GM21737 (cell line): Measurements from ENCODE around the gene EFCAB14.
"Not testable (repeated sequence)": the region's sequence is repeated elsewhere in the genome, so short reads cannot be mapped to it uniquely, and the experiment has no call there.

Source experiments
- ATAC-seq: cut with Tn5 transposase; IDR thresholded peaks from one replicate; pipeline ENCODE4 v1.9.1; 2021; ENCODE audit warnings: mild to moderate bottlenecking, moderate library complexity; ENCODE audit not compliant: unreplicated experiment

Gene EFCAB14

GRCh38 chr1:46655848-46656247, 63.1 kb downstream of the EFCAB14 start:
- no peak for ATAC-seq

GRCh38 chr1:46654698-46655097, 64.2 kb downstream of the EFCAB14 start:
- ATAC-seq: not testable (repeated sequence)

DNA sequence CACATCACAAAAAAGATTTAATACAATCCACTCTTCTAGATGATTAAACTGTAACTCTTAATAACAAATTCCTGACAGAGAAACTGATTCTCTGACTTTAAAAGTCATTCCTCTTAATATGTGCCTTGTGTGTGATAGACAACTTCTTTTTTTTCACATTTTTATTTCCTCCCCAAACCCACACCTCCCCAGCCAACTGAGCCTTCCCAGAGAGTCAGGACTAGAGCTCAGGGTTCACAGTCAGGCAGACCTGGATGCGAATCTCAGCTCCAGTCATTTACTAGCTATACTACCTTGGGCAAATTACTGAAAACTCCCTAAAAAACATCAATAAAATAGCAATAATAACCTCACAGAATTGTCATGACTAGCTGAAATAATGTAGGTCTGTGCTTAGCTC, 64.9 kb downstream of the EFCAB14 start:
- ATAC-seq: no peak

DNA sequence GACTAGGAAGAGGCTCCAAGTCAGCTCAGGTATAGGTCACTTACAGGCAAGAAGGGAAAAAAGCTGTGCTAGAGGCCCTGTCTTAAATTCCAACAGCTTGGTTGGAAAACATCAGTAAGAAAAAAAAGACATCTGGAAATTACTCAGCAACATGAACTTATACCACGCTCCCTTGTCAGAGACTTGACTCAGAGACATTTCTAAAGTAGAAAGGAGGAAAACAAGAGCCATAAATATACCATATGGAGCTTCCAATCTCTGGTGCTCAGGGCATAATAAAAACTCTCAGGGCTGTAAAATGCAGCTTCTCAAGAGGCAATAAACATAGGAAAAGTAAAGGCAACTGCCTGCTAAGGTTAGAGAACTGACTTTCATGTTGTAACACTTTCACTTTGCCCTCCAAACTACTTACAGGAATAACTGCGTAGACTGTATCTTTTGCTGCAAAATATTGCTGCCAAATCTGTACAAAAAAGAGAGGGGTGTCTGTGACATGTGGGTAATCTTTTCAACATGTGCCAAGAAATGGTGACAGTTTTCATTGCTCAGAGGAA, 65.4 kb downstream of the EFCAB14 start:
- ATAC-seq: no peak

DNA sequence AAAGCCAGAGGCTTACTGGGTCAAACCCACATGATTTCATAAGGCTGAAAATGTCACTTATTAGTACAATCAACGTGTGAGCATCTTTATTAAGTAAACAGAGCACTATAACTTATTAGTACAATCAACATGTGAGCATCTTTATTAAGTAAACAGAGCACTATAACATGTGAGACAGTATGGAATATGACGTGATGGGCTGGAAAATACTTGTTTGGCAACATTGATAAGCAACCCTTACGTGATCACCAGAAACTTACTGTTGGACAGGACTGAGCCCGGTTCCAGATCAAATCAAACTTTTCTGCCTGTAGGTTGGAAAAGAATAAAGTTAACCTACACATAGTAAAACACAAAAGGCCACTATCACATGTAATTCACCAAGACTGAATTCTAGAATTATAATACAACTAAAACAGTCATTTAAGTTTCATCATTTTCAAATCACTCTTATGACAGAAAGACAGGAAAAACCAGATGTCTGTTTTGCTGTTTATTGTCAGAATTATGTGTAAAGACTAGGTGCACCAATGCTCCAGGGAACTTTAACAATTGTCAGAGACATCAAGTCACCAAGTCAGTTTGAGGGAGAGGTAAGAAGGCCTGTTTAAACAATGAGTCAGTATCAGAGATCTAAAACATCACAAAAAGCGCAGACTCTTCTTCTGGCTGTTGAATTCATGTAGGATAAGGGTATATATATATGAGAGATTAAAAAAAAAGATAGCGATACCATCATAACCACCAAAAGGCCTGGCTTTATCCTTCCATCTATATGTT, 66.4 kb downstream of the EFCAB14 start:
- ATAC-seq: no peak

- ATAC-seq: not testable (repeated sequence)
Observed at GRCh38 chr1:46651152-46651551, 67.8 kb downstream of the EFCAB14 start.

- no peak for ATAC-seq
Observed at GRCh38 chr1:46650491-46650890, 68.4 kb downstream of the EFCAB14 start.

DNA sequence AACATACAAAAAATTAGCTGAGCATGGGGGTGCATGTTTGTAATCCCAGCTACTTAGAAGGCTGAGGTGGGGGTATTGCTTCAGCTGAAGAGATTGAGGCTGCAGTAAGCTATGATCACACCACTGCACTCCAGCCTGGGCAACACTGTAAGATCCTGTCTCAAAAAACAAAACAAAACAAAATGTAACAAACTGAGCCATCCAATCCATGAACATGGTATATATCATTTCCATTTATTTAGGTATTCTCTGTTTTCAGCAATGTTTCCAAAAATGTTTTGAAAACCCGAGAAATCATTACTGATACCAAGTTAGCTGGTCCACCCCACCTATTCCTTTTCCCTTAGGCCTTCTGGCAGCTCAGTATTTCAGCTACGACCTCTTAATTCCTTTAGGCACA, 69.2 kb downstream of the EFCAB14 start:
- no peak for ATAC-seq

GRCh38 chr1:46647611-46648010, 71.3 kb downstream of the EFCAB14 start:
- ATAC-seq: no peak

DNA sequence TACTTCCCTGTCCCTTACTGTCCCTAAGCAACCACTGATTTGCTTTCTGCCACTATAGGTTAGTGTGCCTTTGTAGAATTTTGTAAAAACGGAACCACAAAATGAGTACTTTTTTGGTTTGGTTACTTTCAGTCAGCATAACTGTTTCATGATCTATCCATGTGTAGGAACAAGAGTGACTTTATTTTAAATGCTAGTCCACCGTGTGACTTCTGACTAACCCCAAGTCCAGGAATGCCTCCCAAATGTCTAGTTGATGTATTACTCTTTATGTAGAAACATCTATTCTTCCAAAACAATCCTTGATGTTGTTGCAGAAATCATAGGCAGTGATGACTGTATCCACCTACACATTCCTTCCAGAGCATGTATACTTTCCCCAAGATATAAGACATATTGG, 72.1 kb downstream of the EFCAB14 start:
- no peak for ATAC-seq

- ATAC-seq: no peak
Observed at GRCh38 chr1:46646331-46646730, 72.6 kb downstream of the EFCAB14 start.

DNA sequence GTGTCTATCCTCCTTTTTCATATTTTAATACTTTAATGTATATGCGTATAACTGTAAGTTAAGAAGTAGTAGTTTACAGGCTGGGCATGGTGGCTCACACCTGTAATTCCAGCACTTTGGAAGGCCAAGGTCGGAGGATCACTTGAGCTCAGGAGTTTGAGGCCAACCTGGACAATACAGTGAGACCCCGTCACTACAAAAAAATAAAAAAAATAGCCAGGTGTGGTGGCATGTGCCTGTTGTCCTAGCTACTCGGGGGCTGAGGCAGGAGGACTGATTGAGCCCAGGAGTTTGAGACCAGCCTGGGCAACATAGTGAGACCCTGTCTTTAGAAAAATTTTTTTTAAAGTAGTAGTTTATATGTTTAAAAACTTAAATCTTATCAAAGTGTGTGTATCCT, 73.1 kb downstream of the EFCAB14 start:
- no peak for ATAC-seq

- no peak for ATAC-seq
Observed at GRCh38 chr1:46643368-46643775, 75.5 kb downstream of the EFCAB14 start.

- no peak for ATAC-seq
Observed at GRCh38 chr1:46642115-46642680, 76.7 kb downstream of the EFCAB14 start.

DNA sequence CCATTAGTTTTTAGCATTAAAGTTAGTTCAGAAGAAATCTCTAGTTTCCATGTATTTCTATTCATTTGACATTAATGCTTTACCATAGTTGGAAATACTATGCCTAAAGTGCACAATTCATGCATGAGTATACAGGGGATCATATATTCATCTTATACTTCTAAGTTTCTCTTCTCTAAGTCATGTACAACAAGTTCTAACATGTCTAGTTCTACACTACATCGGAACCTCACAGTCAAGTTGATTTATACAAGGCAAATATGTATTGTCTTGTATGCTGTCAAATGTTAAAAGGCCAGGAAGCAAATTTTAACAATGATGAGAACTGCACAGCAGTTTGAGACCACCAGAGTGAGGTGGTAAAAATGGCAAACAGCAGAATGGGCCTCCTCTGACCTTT, 79.4 kb downstream of the EFCAB14 start:
- no peak for ATAC-seq

- no peak for ATAC-seq
Observed at GRCh38 chr1:46638921-46639320, 80.0 kb downstream of the EFCAB14 start.

DNA sequence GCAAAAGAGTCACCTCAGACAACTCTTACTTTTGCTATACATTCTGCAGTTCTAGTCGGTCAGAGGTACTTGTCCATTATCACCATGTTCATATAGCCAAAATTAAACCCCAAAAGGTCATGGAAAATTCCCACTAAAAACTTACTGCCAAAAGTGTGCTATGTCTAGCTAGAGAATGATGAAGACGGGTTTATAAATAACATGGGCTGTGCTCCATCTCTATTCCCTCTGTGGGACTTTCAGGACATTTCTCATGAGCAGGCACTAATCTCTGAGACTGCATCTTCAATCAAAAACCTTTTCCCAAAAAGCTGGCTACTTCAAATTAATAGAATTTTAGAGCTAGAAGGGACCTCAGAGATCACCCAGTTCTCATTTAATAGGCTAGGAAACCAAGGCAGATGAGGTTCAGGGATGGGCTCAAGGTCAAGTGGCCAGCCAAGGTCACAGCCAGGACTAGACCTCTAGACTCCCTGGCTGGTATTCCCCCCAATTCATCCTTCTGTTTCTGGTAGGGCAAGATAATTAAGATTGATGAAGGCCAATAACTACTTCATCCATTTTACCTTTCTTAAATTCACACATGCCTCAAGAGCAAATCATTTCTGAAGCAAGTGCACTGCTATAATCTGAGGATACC, 81.3 kb downstream of the EFCAB14 start:
- ATAC-seq: no peak

DNA sequence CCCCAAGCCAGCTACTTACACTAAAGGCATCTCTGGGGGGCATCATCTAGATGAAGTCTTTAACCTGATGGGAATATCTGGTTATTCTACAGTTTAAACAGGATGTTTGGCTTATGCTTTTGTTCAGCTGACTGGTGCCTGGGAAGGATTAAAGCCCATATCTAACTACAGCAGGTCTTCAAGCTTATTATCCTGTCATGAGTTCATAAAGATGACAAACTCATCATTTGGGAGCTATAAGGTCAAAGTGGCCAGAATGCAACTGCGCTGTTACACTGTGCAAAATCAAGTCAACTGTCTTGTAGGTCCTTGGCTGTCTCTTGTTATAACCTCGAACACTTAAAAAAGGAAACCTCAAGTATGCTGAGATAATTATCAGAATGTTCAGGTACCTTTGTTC, 83.7 kb downstream of the EFCAB14 start:
- no peak for ATAC-seq

GRCh38 chr1:46630719-46631118, 88.2 kb downstream of the EFCAB14 start:
- ATAC-seq: no peak
